NCI-H510A (cell line): Measurements from ENCODE around the gene FAM89A.
"Not testable (repeated sequence)": the region's sequence is repeated elsewhere in the genome, so short reads cannot be mapped to it uniquely, and the experiment has no call there.

Experiments used
- DNase-seq: peaks from one replicate; lab custom pipeline; 2025; lab: John Stamatoyannopoulos, UW

Gene FAM89A

DNA sequence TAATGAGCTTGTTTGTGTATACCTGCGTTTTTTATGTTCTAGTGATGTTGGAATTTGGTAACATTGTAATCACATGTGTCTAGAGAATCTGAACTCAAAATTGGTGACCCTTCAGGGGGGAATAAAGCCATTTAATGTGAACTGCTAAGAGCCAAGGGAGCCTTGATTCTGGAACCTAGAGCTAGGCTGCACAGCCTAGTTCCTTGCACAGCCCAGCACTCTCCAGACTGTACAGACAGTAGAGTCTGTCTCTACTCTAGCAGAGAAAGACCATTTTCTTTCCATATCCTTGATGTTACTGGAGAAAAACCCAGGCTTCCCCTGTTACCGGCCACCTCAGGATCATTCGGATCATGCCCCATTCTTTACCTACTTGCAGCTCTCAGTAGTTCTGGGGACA, 52.6 kb downstream of the FAM89A start:
- DNase-seq: no peak

DNA sequence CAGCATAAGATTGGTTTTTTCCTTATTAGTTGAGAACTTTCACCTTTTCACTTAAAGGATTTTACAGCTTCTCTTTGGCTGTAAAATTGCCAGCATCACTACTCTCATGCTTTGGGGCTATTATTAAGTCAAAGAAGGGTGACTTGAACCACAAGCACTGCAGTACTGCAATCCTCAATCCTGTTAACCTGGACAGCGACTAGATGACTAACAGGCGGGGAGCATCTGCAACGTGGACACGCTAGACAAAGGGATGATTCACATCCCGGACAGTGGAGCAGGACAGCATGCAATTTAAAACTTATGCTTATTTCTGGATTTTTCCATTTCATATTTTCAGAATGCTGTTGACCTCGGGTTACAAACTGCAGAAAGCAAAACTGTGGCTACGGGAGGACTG, 53.1 kb downstream of the FAM89A start:
- no peak for DNase-seq

DNA sequence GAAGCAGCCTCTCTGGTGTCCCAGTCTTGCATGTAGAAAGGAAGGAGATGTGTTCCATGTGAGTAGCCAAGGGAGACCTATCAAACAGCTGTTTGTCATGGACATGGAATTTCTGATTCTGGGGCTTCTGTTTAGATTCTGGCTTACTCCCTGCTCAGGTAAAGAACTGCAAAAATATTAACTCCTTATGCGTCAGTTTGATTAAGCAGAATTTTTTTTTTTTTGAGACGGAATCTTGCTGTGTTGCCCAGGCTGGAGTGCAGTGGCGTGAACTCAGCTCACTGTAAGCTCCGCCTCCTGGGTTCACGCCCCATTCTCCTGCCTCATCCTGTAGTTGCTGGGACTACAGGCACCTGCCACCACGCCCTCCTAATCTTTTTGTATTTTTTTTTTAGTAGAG, 54.3 kb downstream of the FAM89A start:
- no peak for DNase-seq

DNA sequence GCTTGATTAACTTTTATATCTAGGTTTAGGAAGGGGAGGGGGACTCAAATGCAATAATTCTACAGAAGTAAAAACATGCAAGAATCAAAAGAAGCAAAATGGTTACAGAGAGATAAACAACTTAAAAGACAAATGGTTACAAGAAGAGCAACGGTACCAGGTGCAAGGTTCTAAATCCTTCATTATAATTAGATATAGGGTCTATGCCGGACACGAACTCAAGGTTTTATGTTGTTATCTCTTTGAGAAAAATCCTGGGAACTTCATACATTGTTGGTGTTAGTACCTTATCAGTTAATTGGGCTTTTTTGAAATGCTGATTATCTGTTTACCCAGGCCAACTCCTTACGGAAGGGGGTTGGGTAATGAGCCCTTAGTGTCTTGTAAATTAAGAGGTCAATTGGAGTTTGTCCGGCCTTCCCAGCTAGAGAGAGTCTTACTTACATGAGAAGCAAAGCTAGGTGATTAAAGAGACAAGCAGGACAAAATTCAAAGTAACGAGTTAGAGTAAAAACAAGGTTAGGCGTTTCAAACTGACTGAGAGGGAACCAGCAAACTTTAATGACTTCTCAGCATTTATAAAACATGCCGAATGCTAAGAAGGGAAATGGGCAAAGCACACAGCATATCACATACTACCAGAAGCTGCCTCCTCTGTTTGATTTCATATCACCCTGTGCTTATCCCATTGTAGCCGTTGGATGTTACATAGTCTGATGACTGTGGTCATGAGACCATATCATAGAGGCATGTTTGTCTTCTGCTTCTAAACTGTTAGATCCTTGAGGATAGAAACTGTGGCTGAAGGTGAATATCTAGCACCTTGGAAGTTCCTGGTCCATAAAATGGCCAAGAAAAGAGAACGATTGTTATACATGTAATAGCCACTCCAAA, 55.2 kb downstream of the FAM89A start:
- DNase-seq: not testable (repeated sequence)

DNA sequence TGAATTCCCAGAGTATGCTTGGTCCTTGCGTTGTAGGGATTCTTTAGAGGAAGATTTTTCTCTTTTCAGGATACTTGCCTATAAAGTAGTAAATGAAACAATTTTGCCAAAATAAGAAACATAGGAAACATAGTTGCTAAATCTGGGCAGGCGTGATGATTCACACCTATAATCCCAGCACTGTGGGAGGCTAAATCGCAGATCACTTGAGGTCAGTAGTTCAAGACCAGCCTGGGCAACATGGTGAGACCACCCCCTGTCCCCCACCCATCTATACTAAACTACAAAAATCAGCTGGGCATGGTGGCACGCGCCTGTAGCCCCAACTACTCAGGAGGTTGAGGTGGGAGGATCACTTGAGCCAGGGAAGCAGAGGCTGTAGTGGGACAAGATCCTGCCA, 56.2 kb downstream of the FAM89A start:
- no peak for DNase-seq

DNA sequence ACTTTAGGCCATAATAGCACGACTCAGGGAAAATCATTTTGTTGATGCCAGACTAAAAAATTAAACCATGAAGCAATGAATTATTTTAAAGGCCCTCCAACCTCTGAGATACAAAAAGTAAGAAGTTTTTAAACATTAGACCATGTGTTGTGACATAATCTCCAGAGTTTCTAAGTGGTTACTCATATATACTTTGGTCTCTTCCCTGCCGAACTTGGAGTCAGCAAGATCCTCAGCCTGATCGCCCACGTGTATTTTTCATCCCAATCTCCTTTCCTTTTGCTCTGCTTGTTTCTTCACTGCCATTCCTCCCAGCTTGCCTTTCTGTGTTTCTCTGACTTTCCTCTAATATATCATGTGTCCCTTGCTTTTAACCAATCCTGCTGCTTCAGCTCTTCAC, 57.4 kb downstream of the FAM89A start:
- DNase-seq: no peak

DNA sequence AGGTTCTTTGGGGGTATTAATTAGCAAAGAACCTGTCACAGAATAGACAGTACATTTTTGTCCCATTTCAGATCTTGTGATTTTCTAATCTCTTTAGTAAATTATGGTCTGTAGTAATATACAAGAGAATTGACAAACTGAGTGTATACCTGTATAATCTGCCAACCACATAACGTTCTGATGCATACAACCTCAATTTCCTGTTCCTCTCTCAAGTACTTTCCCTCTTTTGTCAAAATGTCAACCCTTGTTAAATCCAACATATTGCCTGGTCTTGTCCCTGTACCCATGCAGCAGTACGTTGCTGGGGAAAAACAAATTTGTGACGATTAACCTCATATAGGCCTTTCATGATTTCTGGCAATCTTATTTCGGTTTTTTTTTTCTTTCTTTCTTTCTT, 60.1 kb downstream of the FAM89A start:
- no peak for DNase-seq

DNA sequence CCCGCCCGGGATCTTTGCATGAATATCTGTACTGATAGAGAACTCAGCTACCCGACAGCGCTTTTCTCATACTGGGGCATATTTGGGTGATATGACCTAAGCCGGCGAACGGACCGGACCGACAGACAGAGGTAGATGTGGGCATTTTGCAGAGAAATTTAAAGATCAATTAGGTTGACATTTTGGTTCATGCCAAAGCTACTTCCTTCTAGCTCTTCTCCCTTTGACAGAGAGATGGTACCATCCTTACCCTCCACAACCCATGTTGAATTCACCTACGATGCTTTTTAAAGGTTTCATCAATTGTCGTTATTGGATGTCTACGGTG, 60.7 kb downstream of the FAM89A start:
- no peak for DNase-seq

DNA sequence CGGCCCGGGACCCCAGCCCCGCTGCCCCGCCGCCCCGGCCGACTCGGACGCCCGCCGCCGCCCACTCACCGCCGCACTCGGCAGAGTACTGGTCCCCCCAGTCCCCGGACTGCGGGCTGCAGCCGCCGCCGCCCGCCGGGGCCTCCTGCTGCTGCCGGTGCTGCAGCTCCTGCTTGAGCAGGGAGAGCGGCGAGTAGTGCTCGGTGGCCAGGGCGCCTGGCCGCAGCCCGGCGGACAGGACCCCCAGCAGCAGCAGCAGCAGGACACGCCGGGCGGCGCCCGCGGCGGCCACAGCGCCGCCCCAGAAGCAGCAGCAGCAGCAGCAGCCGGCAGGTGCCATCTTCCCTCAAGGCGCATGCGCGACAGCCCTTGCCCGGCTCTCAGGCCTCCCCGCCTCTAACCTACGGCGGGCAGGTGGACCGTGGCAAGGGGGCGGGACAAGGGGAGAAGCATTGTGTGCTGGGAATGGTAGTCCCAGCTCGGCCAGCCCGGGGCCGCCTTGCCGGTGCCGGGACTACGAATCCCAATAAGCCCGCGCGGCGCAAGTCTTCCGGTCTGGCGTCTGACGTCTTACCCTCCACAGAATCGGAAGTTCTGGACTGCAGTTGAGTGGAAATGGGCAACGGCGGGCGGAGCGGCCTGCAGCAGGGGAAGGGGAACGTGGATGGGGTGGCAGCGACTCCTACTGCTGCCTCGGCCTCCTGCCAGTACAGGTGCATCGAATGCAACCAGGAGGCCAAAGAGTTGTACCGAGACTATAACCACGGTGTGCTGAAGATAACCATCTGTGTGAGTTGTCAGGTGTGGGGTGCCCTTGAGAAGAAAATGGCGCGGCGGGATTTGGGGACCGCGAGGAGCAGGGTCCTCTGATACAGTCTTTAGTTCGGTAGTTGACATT, 61.3 kb downstream of the FAM89A start, which contains the start of the genes ARV1 and TTC13:
Gene ARV1, plus strand, starts transcription at position 604 of the 898 bp plus-strand sequence. Its CDS starts 12 bp downstream, at position 616.
Gene TTC13, minus strand, starts transcription at position 371 of the 898 bp plus-strand sequence. Its CDS starts 31 bp downstream, at position 340.
- peak; percentile 98 for DNase-seq

DNA sequence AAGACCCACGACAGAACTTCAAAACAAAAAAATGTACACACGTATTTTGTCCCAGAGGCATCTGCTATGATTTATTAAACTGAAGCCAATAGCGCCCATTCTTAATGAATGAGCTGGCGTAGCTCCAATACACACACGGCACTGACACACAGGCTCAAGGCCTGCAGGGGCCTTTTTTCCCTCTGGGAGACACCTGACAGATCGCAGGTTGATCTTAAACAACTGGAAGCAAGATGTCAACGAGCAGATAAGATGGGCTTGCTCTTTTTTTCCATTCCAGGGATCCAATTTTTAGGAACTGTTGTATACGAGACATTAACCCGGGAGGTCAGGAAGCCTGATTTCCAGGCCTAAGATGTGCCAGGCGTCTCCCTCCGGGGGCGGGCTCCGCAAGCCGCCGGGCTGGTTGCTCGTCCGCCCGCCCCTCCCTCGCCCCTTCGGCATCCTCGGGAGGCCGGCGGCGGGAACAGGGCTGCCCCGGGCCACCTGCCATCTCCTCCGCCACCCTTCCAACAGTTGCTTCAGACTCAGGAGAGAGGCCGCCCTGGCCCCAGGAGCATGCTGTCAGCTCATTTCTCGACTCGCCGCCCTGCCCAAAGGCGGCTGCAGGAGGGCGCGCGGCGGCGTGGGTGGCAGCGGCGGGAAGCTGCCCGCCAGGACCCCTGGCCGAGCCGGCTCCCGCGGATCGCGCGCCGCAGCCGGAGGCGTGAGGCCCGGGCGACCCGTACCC, 62.1 kb downstream of the FAM89A start:
- DNase-seq: peak; percentile 42

DNA sequence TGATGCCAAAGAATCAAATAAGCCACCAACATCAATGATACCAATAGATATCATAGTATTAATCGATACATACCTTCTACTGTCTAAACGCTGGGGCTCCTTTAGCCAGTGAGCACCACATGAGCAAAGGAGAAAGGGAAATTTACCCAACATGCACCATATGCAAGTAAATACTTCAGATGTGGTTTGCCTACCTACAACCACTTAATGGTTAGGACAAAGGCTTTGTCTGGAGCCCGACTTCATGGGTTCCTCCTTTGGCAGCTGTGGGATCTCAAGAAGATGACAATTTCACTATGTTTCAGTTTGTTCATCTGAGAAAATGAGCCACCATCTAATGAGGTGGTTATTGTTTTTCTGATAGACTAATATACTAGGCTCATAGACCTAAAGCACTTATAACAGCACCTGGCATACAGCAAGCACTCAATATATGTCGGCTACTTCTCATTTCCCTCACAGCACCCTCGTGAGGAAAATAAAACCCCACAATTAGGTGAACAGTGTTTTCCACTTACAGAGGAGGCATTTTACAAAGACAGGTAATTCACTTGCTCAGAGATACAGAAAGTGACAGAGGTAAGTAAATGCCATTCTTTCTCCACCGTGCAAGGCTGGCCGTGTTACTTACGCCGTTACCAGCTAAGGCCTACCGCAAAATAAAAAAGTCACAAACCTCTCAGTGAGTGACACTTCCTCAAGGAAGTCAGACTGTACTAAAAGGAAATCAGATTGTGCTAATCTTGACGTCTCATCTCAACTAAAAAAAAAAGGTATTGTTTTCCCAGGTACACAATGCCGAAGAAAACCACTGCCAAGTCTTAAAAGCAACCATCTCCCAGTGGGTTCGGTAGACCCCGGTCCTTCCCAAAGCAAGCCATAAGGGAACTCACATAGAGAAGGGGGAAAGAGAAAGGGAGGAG, 63.0 kb downstream of the FAM89A start:
- no peak for DNase-seq

DNA sequence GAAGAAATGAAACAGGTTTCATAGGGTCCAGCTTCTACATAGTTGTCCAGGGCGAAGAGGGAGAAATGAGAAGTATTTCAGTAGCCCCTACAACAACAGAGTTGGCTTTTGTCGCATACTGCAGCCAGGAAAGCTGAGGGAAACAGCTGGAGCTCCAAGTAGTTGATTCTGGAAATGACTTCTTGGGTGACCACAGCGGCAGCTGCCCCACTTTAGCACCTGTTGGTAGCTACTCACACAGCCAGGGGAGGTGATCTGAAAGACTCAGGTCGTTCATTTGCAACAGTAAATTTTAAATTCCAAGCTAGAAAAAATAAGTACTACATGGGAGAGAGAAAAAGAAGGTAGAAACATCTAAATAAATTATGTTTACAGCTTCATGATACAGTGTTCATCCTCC, 63.7 kb downstream of the FAM89A start:
- no peak for DNase-seq

DNA sequence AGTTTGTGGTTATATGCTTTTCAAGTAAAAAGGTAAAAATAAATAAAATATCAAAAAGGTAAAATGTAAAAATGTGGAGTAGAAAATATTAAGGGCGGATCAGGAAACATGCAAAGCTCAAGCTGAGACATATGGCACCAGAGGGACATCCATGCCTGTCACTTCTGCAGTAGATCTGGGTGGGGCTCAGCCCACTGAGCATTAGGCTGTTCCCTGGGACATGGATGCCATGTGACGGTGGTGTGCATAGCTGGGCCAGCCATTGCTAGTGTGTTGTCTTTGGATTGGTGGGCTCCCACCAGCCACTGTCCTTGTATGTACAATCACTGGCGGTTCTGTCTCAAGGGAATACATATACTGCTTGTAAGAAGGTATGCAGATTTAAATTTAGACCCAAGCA, 64.4 kb downstream of the FAM89A start:
- DNase-seq: no peak

DNA sequence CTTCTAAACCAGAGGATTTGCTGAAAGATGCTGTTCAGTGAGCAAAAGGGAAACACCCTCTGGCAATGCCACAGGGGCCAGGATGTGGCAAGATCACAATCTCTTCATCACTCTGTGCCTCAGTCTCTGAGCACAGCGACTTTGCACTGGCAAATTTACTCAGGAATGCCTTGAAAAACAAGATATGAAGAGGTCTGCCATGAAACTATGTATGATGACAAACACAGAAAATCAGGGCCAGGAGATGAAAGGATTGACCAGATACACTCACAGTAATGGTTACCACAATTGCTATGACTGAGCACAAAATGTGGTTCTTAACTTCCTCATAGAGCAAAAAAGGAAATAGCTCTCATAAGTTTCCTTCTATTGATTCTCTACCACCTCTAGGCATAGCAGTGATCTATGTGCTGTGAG, 67.2 kb downstream of the FAM89A start:
- no peak for DNase-seq

DNA sequence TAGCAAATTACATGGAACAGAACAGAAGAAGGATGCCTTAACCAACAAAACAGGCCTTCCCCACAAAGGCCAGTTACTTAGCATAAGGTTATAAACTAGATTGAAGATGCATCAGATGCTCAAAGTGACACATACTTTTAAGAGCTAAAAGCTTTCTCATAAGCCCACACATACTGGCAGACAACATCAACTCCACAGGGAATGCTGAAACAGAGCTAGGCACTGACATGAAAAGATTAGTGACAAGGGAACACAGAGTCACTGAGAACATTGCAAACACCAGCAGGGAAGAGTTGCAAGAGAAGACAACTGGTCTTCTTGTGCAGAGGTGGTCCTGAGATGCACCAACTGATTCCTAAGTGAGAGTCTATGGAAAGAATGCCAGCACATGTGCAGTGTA, 68.3 kb downstream of the FAM89A start:
- no peak for DNase-seq

DNA sequence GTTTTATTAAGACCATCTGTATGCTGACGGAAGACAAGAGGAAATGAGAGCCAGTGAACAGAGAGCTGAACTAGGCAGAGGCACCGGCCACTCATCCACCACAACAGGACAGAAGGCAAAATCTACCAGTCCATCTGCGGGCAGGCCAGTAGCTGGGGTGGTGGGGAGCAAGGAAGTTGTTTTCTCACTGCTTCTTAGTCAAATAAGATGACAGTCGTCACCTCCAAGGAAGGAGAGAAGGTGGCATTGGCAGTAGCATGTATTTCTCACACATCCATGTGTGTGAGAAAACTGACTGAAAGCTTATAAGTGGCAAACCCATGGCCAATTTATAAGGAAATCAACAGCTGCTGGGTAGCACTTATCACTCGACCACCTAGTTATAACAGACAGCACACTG, 69.6 kb downstream of the FAM89A start:
- no peak for DNase-seq
